ENCODE results near the gene ANKRD6. TPM values are rescaled to one million over a fixed set of nuclear protein-coding genes. Genes with fewer than 3 reads are reported as not detected.

Gene ANKRD6
- total RNA-seq, 1 experiment from 2014 or later = 20.5 TPM

GRCh38 chr6:89503641-89504040, 70.7 kb downstream of the ANKRD6 start:
- POLR2A ChIA-PET = no interaction called here
- no TSS peak for BruUV-seq (replicated peaks)
- Histone ChIP-seq H3K4me1 (peaks cover 56% of the 10 kb centered on the region), H3K36me3 (ENCODE audit: control insufficient read depth, insufficient read depth, low read length) (no peaks in the 10 kb centered on the region), H3K4me3 (ENCODE audit: low read depth, low read length) (no peak overlapping the region), H3K9me3 (no peaks in the 10 kb centered on the region), H3K27me3 (replicated peaks; ENCODE audit: control insufficient read depth, insufficient read depth, low read length) (no peaks in the 10 kb centered on the region)
- CTCF ChIA-PET = no interaction called here
- TF ChIP-seq CTCF (IDR thresholded peaks at IDR 0.05; ENCODE audit: insufficient read depth in 1 of 2, low read depth in 1 of 2, low read length in 1 of 2, severe bottlenecking in 1 of 2, unreplicated experiment in 1 of 2) = no peak
- H3K36me3 Mint-ChIP-seq (ENCODE audit: insufficient read depth, unreplicated experiment) = peaks cover 8% of the 10 kb centered on the region
- peak overlapping the region; percentile 26 for H3K27ac Mint-ChIP-seq (ENCODE audit: unreplicated experiment)
- H3K4me3 Mint-ChIP-seq (ENCODE audit: unreplicated experiment) = peak overlapping the region; percentile 43
- no peaks in the 10 kb centered on the region for H3K9me3 Mint-ChIP-seq (ENCODE audit: unreplicated experiment)
- peak; percentile 78 to 81 for DNase-seq
- H3K27me3 Mint-ChIP-seq (ENCODE audit: insufficient read depth, unreplicated experiment) = no peaks in the 10 kb centered on the region
- intact Hi-C loops (cut with micrococcal nuclease; ENCODE audit: unreplicated experiment) = loop anchor here (5.0 kb wide), 3 partner anchors 36 to 94 kb away; no protein-coding TSS in a partner anchor
- H3K4me1 Mint-ChIP-seq (ENCODE audit: low read depth, unreplicated experiment) = peaks cover 36% of the 10 kb centered on the region

GRCh38 chr6:89505847-89506246, 72.9 kb downstream of the ANKRD6 start:
- BruUV-seq (replicated peaks) = no TSS peak
- TF ChIP-seq CTCF (IDR thresholded peaks at IDR 0.05; ENCODE audit: insufficient read depth in 1 of 2, low read depth in 1 of 2, low read length in 1 of 2, severe bottlenecking in 1 of 2, unreplicated experiment in 1 of 2) = no peak

GRCh38 chr6:89506716-89507617, 74.0 kb downstream of the ANKRD6 start:
- BruUV-seq (replicated peaks) = no TSS peak
- no peaks in the 10 kb centered on the region for H3K9me3 ChIP-seq
- no peaks in the 10 kb centered on the region for H3K9me3 Mint-ChIP-seq (ENCODE audit: unreplicated experiment)
- no peak overlapping the region for H3K4me3 ChIP-seq (ENCODE audit: low read depth, low read length)
- H3K4me1 ChIP-seq = peaks cover 45% of the 10 kb centered on the region
- DNase-seq = peak; percentile 57 to 63
- no peaks in the 10 kb centered on the region for H3K27me3 Mint-ChIP-seq (ENCODE audit: insufficient read depth, unreplicated experiment)
- no peaks in the 10 kb centered on the region for H3K27me3 ChIP-seq (replicated peaks; ENCODE audit: control insufficient read depth, insufficient read depth, low read length)
- intact Hi-C loops (cut with micrococcal nuclease; ENCODE audit: unreplicated experiment) = loop anchor here (2.0 kb wide), 2 partner anchors 32 to 58 kb away; no protein-coding TSS in a partner anchor
- no peaks in the 10 kb centered on the region for H3K36me3 Mint-ChIP-seq (ENCODE audit: insufficient read depth, unreplicated experiment)
- no peak overlapping the region for H3K27ac Mint-ChIP-seq (ENCODE audit: unreplicated experiment)
- ChIA-PET CTCF (interaction anchor here (1.1 kb wide), 1 partner anchor 39 kb away, joined by 11 read pairs; no protein-coding TSS in a partner anchor), POLR2A (no interaction called here)
- H3K4me1 Mint-ChIP-seq (ENCODE audit: low read depth, unreplicated experiment) = peaks cover 33% of the 10 kb centered on the region
- H3K4me3 Mint-ChIP-seq (ENCODE audit: unreplicated experiment) = no peak overlapping the region
- H3K36me3 ChIP-seq (ENCODE audit: control insufficient read depth, insufficient read depth, low read length) = no peaks in the 10 kb centered on the region
- no peak for TF ChIP-seq CTCF (IDR thresholded peaks at IDR 0.05; ENCODE audit: insufficient read depth in 1 of 2, low read depth in 1 of 2, low read length in 1 of 2, severe bottlenecking in 1 of 2, unreplicated experiment in 1 of 2)

More at GRCh38 chr6:89505847-89506246, 72.9 kb downstream of the ANKRD6 start:
- H3K4me3 Mint-ChIP-seq (ENCODE audit: unreplicated experiment) = no peak overlapping the region
- peaks cover 44% of the 10 kb centered on the region for H3K4me1 Mint-ChIP-seq (ENCODE audit: low read depth, unreplicated experiment)
- no peaks in the 10 kb centered on the region for H3K27me3 Mint-ChIP-seq (ENCODE audit: insufficient read depth, unreplicated experiment)
- H3K36me3 ChIP-seq (ENCODE audit: control insufficient read depth, insufficient read depth, low read length) = no peaks in the 10 kb centered on the region
- no peaks in the 10 kb centered on the region for H3K27me3 ChIP-seq (replicated peaks; ENCODE audit: control insufficient read depth, insufficient read depth, low read length)
- no peaks in the 10 kb centered on the region for H3K9me3 ChIP-seq
- POLR2A ChIA-PET = no interaction called here
- peaks cover 54% of the 10 kb centered on the region for H3K4me1 ChIP-seq
- no peak for DNase-seq
- H3K4me3 ChIP-seq (ENCODE audit: low read depth, low read length) = no peak overlapping the region
- intact Hi-C loops (cut with micrococcal nuclease; ENCODE audit: unreplicated experiment) = loop anchor here (2.0 kb wide), 2 partner anchors 31 to 59 kb away; no protein-coding TSS in a partner anchor
- H3K9me3 Mint-ChIP-seq (ENCODE audit: unreplicated experiment) = no peaks in the 10 kb centered on the region
- H3K27ac Mint-ChIP-seq (ENCODE audit: unreplicated experiment) = no peak overlapping the region
- CTCF ChIA-PET = no interaction called here
- peaks cover 8% of the 10 kb centered on the region for H3K36me3 Mint-ChIP-seq (ENCODE audit: insufficient read depth, unreplicated experiment)

Data from Caco-2 (cell line).